DND-41 (cell line): Measurements from ENCODE around the gene ANXA2.

Experiments
- ATAC-seq: fragments of 200-7000 bp; cut with Tn5 transposase; 3 replicates; pipeline ENCODE4 v1.9.1; 2021; ENCODE audit warnings: low read depth; ENCODE audit not compliant: insufficient read depth
- DNase-seq: peaks from one replicate; pipeline ENCODE4 v3.0.0-alpha.2; 2020
- H2AFZ ChIP-seq: 2 replicates; pipeline ENCODE4 v1.6.0; 2012; ENCODE audit warnings: low read depth, low read length
- H3K27ac ChIP-seq: 2 replicates; pipeline ENCODE4 v1.5.1; 2012; ENCODE audit warnings: low read length, inconsistent platforms
- H3K27me3 ChIP-seq: fragments of 200-600 bp; sonication (generic); 2 replicates; pipeline ENCODE4 v1.6.0; 2012; ENCODE audit warnings: low read length, mild to moderate bottlenecking, inconsistent platforms; ENCODE audit not compliant: insufficient read depth, poor library complexity
- H3K36me3 ChIP-seq: 2 replicates; pipeline ENCODE4 v1.5.1; 2012; ENCODE audit warnings: low read length, inconsistent platforms; ENCODE audit not compliant: insufficient read depth
- H3K4me1 ChIP-seq: 2 replicates; pipeline ENCODE4 v1.5.1; 2012; ENCODE audit warnings: mild to moderate bottlenecking, low read length; ENCODE audit not compliant: insufficient read depth
- H3K4me2 ChIP-seq: 2 replicates; pipeline ENCODE4 v1.6.0; 2012; ENCODE audit warnings: mild to moderate bottlenecking, moderate library complexity, low read length, inconsistent platforms; ENCODE audit not compliant: insufficient read depth
- H3K4me3 ChIP-seq, 2 experiments: fragments of 200-600 bp in 1 of 2; shearing (Covaris generic) in 1 of 2; 2 replicates each; pipeline ENCODE4 v1.5.1; 2012 to 2016; ENCODE audit warnings: inconsistent platforms in 2 of 2, low read length in 2 of 2, mild to moderate bottlenecking in 2 of 2, low read depth in 1 of 2, moderate library complexity in 1 of 2
- H3K79me2 ChIP-seq: 2 replicates; pipeline ENCODE4 v1.6.0; 2012; ENCODE audit warnings: low read length, inconsistent platforms; ENCODE audit not compliant: insufficient read depth
- H3K9ac ChIP-seq: 2 replicates; pipeline ENCODE4 v1.6.0; 2012; ENCODE audit warnings: low read depth, mild to moderate bottlenecking, inconsistent platforms, low read length, moderate library complexity
- H3K9me3 ChIP-seq: 2 replicates; pipeline ENCODE4 v1.5.1; 2012; ENCODE audit warnings: low read length, moderate library complexity, mild to moderate bottlenecking, inconsistent platforms; ENCODE audit not compliant: insufficient read depth, severe bottlenecking
- H4K20me1 ChIP-seq: 2 replicates; pipeline ENCODE4 v1.6.0; 2012; ENCODE audit warnings: low read length; ENCODE audit not compliant: insufficient read depth
- EZH2 ChIP-seq: IDR thresholded peaks from 3 replicates; pipeline ENCODE4 v1.6.1; 2012; ENCODE audit warnings: borderline replicate concordance, low read depth, mild to moderate bottlenecking, moderate library complexity, low read length, inconsistent platforms; ENCODE audit not compliant: severe bottlenecking
- TF ChIP-seq, protein P1 (sequence below): IDR thresholded peaks from 2 replicates; pipeline ENCODE4 v1.5.1; 2012; ENCODE audit warnings: borderline replicate concordance, low read length, moderate library complexity, mild to moderate bottlenecking; ENCODE audit not compliant: poor library complexity, severe bottlenecking; ENCODE audit errors: extremely low read depth

Gene ANXA2

GRCh38 chr15:60320365-60320764, 77.4 kb downstream of the ANXA2 start:
- H3K4me3 ChIP-seq = no peak overlapping the region
- no peak overlapping the region for H2AFZ ChIP-seq
- peaks cover 5% of the 10 kb centered on the region for H3K27me3 ChIP-seq
- no peak overlapping the region for H3K4me2 ChIP-seq
- H3K9me3 ChIP-seq = no peaks in the 10 kb centered on the region
- H3K36me3 ChIP-seq = no peaks in the 10 kb centered on the region
- H3K4me1 ChIP-seq = no peaks in the 10 kb centered on the region
- DNase-seq = no peak
- H4K20me1 ChIP-seq = no peaks in the 10 kb centered on the region
- H3K27ac ChIP-seq = no peak overlapping the region
- H3K9ac ChIP-seq = no peak overlapping the region
- TF ChIP-seq EZH2 = no peak
- TF ChIP-seq, protein P1, sequence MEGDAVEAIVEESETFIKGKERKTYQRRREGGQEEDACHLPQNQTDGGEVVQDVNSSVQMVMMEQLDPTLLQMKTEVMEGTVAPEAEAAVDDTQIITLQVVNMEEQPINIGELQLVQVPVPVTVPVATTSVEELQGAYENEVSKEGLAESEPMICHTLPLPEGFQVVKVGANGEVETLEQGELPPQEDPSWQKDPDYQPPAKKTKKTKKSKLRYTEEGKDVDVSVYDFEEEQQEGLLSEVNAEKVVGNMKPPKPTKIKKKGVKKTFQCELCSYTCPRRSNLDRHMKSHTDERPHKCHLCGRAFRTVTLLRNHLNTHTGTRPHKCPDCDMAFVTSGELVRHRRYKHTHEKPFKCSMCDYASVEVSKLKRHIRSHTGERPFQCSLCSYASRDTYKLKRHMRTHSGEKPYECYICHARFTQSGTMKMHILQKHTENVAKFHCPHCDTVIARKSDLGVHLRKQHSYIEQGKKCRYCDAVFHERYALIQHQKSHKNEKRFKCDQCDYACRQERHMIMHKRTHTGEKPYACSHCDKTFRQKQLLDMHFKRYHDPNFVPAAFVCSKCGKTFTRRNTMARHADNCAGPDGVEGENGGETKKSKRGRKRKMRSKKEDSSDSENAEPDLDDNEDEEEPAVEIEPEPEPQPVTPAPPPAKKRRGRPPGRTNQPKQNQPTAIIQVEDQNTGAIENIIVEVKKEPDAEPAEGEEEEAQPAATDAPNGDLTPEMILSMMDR = no peak
- ATAC-seq = no peak
- H3K79me2 ChIP-seq = no peaks in the 10 kb centered on the region

DNA sequence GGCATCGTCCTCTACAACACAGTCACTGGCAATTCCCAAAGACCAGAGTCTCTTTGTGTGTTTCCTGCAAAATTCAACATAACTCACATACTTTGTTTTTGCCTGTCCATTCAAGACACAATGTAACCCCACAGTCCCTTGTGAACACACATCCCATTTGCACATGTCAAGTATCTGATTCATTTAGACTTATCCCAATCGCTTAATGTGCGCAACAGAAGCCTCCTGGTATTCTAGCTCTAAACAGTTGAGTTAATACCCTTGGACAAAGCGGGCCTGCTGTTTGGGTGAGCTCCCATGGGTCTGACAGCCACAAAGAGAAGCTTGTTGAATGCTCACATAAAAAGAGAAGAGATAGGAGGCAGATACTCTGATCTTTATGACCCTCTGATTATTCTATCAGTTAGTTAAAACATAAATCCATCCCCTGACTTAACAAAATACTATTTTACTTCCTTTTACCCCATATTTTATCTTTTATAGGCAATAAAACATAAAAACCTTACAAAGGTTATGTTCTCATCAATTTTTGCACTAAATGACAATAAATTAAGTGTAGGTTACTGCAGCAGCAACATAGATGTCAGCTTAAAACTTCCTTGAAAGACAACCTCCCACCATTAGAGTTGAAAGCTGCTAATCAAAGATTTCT, 79.4 kb downstream of the ANXA2 start:
- Histone ChIP-seq H3K27me3 (peaks cover 12% of the 10 kb centered on the region), H3K79me2 (no peaks in the 10 kb centered on the region), H3K4me1 (no peaks in the 10 kb centered on the region), H3K27ac (no peak overlapping the region), H3K9me3 (no peaks in the 10 kb centered on the region), H4K20me1 (no peaks in the 10 kb centered on the region), H3K9ac (no peak overlapping the region), H3K36me3 (no peaks in the 10 kb centered on the region), H2AFZ (no peak overlapping the region), H3K4me2 (no peak overlapping the region), H3K4me3 (no peak overlapping the region)
- TF ChIP-seq EZH2 = no peak
- TF ChIP-seq, protein P1 = no peak
- ATAC-seq (no peak), DNase-seq (no peak)

GRCh38 chr15:60316961-60317360, 80.8 kb downstream of the ANXA2 start:
- Histone ChIP-seq H3K4me2 (no peak overlapping the region), H3K27me3 (peaks cover 12% of the 10 kb centered on the region), H3K9ac (no peak overlapping the region), H3K27ac (no peak overlapping the region), H3K4me3 (no peak overlapping the region), H2AFZ (no peak overlapping the region), H3K79me2 (no peaks in the 10 kb centered on the region), H3K4me1 (no peaks in the 10 kb centered on the region), H4K20me1 (no peaks in the 10 kb centered on the region), H3K36me3 (no peaks in the 10 kb centered on the region), H3K9me3 (no peaks in the 10 kb centered on the region)
- TF ChIP-seq EZH2 = no peak
- TF ChIP-seq, protein P1 = no peak
- DNase-seq (no peak), ATAC-seq (no peak)
